H1 (cell line): Measurements from ENCODE around the gene SLC2A11. TPM values are rescaled to one million over a fixed set of nuclear protein-coding genes. Genes with fewer than 3 reads are reported as not detected.

Experiments used
- CTCF ChIA-PET: fragments of 300-600 bp; sonication (Branson Sonifier 250); formaldehyde crosslinking; loops from one replicate; lab custom pipeline; 2021; ENCODE audit not compliant: partially characterized antibody; lab: Charles Lee
- POLR2A ChIA-PET: fragments of 300-600 bp; sonication (Branson Sonifier 250); formaldehyde crosslinking; loops from one replicate; lab custom pipeline; 2021; ENCODE audit warnings: inconsistent platforms; ENCODE audit not compliant: partially characterized antibody; lab: Charles Lee
- DNase-seq, 2 experiments: peaks; one replicate each; pipeline versions ENCODE4 v3.0.0 to v3.0.0-alpha.2; 2010 to 2022; ENCODE audit warnings: low spot score in 2 of 2, low read depth in 1 of 2, mixed read lengths in 1 of 2
- FAIRE-seq: peaks from 2 replicates; lab custom pipeline; 2011; peaks lifted over from hg19 to GRCh38; lab: Jason Lieb, UNC
- H2AFZ ChIP-seq: 2 replicates; pipeline ENCODE4 v1.8.1; 2012; ENCODE audit warnings: low read length, inconsistent platforms
- H2AK5ac ChIP-seq: 2 replicates; pipeline ENCODE4 v1.6.1; 2013; ENCODE audit warnings: low read depth, low read length
- H2BK120ac ChIP-seq: replicated peaks from 2 replicates; pipeline ENCODE3; 2013; ENCODE audit warnings: low read depth, low read length, inconsistent platforms
- H2BK12ac ChIP-seq: 2 replicates; pipeline ENCODE4 v1.6.1; 2013; ENCODE audit warnings: low read depth, low read length
- H2BK15ac ChIP-seq: 2 replicates; pipeline ENCODE4 v1.6.1; 2013; ENCODE audit warnings: low read length
- H2BK20ac ChIP-seq: 2 replicates; pipeline ENCODE4 v1.6.1; 2013; ENCODE audit warnings: low read length
- H2BK5ac ChIP-seq: 2 replicates; pipeline ENCODE4 v1.6.1; 2013; ENCODE audit warnings: low read depth, low read length
- H3K14ac ChIP-seq: 2 replicates; pipeline ENCODE4 v1.6.1; 2013; ENCODE audit warnings: inconsistent platforms; ENCODE audit not compliant: insufficient read length
- H3K18ac ChIP-seq: 2 replicates; pipeline ENCODE4 v1.6.1; 2013; ENCODE audit warnings: low read length; ENCODE audit errors: extremely low read depth
- H3K23ac ChIP-seq: 2 replicates; pipeline ENCODE4 v1.6.1; 2013; ENCODE audit warnings: inconsistent platforms; ENCODE audit not compliant: insufficient read length
- H3K23me2 ChIP-seq: 2 replicates; pipeline ENCODE4 v1.6.1; 2013; ENCODE audit warnings: low read depth, low read length
- H3K27ac ChIP-seq: 2 replicates; pipeline ENCODE4 v1.6.1; 2011; ENCODE audit warnings: low read depth, low read length, inconsistent platforms
- H3K27me3 ChIP-seq, 4 experiments: replicated peaks in 1 of 4; 1 replicate in 1 of 4; 2 replicates in 3 of 4; pipeline versions ENCODE4 v1.6.1 to v1.8.1; 2011 to 2013; ENCODE audit warnings: low read length in 3 of 4, mild to moderate bottlenecking in 3 of 4, inconsistent platforms in 2 of 4, mixed read lengths in 2 of 4, moderate library complexity in 1 of 4; ENCODE audit not compliant: control insufficient read depth in 3 of 4, insufficient read depth in 3 of 4; ENCODE audit errors: extremely low read depth in 1 of 4
- H3K36me3 ChIP-seq, 4 experiments: 2 replicates each; pipeline versions ENCODE4 v1.6.1 to v1.8.1; 2011 to 2013; ENCODE audit warnings: mild to moderate bottlenecking in 4 of 4, low read length in 3 of 4, moderate library complexity in 2 of 4, control low read depth in 1 of 4, inconsistent platforms in 1 of 4; ENCODE audit not compliant: insufficient read depth in 4 of 4, control insufficient read depth in 2 of 4
- H3K4ac ChIP-seq: replicated peaks from 2 replicates; pipeline ENCODE3; 2013; ENCODE audit warnings: low read length, low read depth, mixed read lengths, inconsistent platforms; ENCODE audit not compliant: insufficient read length
- H3K4me1 ChIP-seq, 4 experiments: replicated peaks in 1 of 4; 1 replicate in 1 of 4; 2 replicates in 3 of 4; pipeline versions ENCODE4 v1.6.1 to v1.8.1; 2011 to 2013; ENCODE audit warnings: low read length in 3 of 4, inconsistent platforms in 2 of 4, mixed read lengths in 1 of 4; ENCODE audit not compliant: insufficient read depth in 4 of 4, control insufficient read depth in 3 of 4
- H3K4me2 ChIP-seq, 2 experiments: 2 replicates each; pipeline versions ENCODE4 v1.6.1 to v1.8.1; 2011 to 2013; ENCODE audit warnings: low read depth in 2 of 2, low read length in 2 of 2, control low read depth in 1 of 2, inconsistent platforms in 1 of 2, mild to moderate bottlenecking in 1 of 2; ENCODE audit not compliant: insufficient read depth in 1 of 2
- H3K4me3 ChIP-seq, 4 experiments: fragments of 200-600, 300-600 bp in 1 of 4; sonication (generic), shearing (Covaris generic), sonication (Bioruptor Twin) in 1 of 4; 2 replicates each; pipeline versions ENCODE4 v1.5.1 to v1.8.1; 2011 to 2016; ENCODE audit warnings: low read length in 4 of 4, low read depth in 3 of 4, control low read depth in 2 of 4, inconsistent platforms in 2 of 4, mild to moderate bottlenecking in 2 of 4, mixed read lengths in 1 of 4, moderate library complexity in 1 of 4; ENCODE audit not compliant: insufficient read depth in 2 of 4; ENCODE audit errors: extremely low read depth in 1 of 4
- H3K56ac ChIP-seq: replicated peaks from 2 replicates; pipeline ENCODE3; 2013; ENCODE audit warnings: low read depth, mild to moderate bottlenecking, mixed read lengths, low read length, inconsistent platforms; ENCODE audit not compliant: insufficient read length
- H3K79me1 ChIP-seq: 2 replicates; pipeline ENCODE4 v1.6.1; 2013; ENCODE audit warnings: low read depth, low read length, control low read depth
- H3K79me2 ChIP-seq, 2 experiments: 2 replicates each; pipeline versions ENCODE4 v1.6.1 to v1.8.1; 2012 to 2013; ENCODE audit warnings: low read length in 2 of 2, mild to moderate bottlenecking in 2 of 2, inconsistent platforms in 1 of 2; ENCODE audit not compliant: insufficient read depth in 2 of 2, control insufficient read depth in 1 of 2
- H3K9ac ChIP-seq, 4 experiments: replicated peaks in 1 of 4; 1 replicate in 1 of 4; 2 replicates in 3 of 4; pipeline versions ENCODE4 v1.6.1 to v1.8.1; 2011 to 2013; ENCODE audit warnings: low read depth in 3 of 4, low read length in 3 of 4, control low read depth in 2 of 4, mild to moderate bottlenecking in 2 of 4, moderate library complexity in 2 of 4, inconsistent platforms in 1 of 4; ENCODE audit errors: extremely low read depth in 1 of 4
- H3K9me3 ChIP-seq, 2 experiments: 2 replicates each; pipeline versions ENCODE4 v1.6.1 to v1.8.1; 2012 to 2013; ENCODE audit warnings: mild to moderate bottlenecking in 2 of 2, moderate library complexity in 2 of 2, control low read depth in 1 of 2, inconsistent platforms in 1 of 2, low read depth in 1 of 2, low read length in 1 of 2, mixed read lengths in 1 of 2; ENCODE audit not compliant: insufficient read depth in 2 of 2
- H4K20me1 ChIP-seq, 2 experiments: replicated peaks in 1 of 2; 2 replicates each; pipeline versions ENCODE3 to v1.8.1; 2011 to 2013; ENCODE audit warnings: inconsistent platforms in 2 of 2, low read length in 2 of 2, mild to moderate bottlenecking in 1 of 2; ENCODE audit not compliant: insufficient read depth in 2 of 2, control insufficient read depth in 1 of 2
- H4K5ac ChIP-seq: 2 replicates; pipeline ENCODE4 v1.6.1; 2013; ENCODE audit warnings: low read length, low read depth, mixed read lengths, inconsistent platforms; ENCODE audit not compliant: insufficient read length
- H4K8ac ChIP-seq: 2 replicates; pipeline ENCODE4 v1.8.0; 2013; ENCODE audit warnings: mild to moderate bottlenecking, moderate library complexity, low read length, inconsistent platforms; ENCODE audit not compliant: insufficient read depth; ENCODE audit errors: extremely low read depth
- H4K91ac ChIP-seq: replicated peaks from 2 replicates; pipeline ENCODE3; 2013; ENCODE audit warnings: low read length, mixed read lengths, inconsistent platforms; ENCODE audit not compliant: insufficient read length
- WGBS, 2 experiments: shearing (Covaris generic) in 1 of 2; methylation state at CpG; one replicate each; pipeline versions ENCODE4 v1.1.6 to v1.1.7; 2013 to 2015; ENCODE audit warnings: low lambda C conversion rate in 2 of 2, mixed read lengths in 2 of 2, inconsistent platforms in 1 of 2, low coverage in 1 of 2, missing lambda C conversion rate in 1 of 2; ENCODE audit not compliant: insufficient replicate concordance in 2 of 2, insufficient coverage in 1 of 2, insufficient read length in 1 of 2; ENCODE audit errors: extremely low coverage in 1 of 2, missing lambda C conversion rate in 1 of 2; 5-methylcytosine and 5-hydroxymethylcytosine counted together
- polyA plus RNA-seq, 7 experiments: library from polyadenylated mRNA; depleted of rRNA in 3 of 7; stranded (reverse) in 5 of 7; unstranded in 2 of 7; fragments of >200 nt in 5 of 7; fragments of 200-250 nt in 2 of 7; gene quantifications; 1 replicate in 5 of 7; 2 replicates in 1 of 7; 4 replicates in 1 of 7; pipeline versions ENCODE4 v1.2.1 to v1.2.3, GENCODE V29; 2011 to 2013; ENCODE audit warnings: missing spikeins in 2 of 7, mixed read lengths in 2 of 7
- total RNA-seq: library from RNA; stranded (reverse); fragmentation: NEBNext Ultra II Directional; extraction: Animal tissue kit (Norgen Biotek cat#: 25700); gene quantifications from 2 replicates; pipeline ENCODE4 v1.2.1, GENCODE V29; 2021

The SLC2A11 gene
- total and polyA plus RNA-seq, 2 of the 8 experiments (the other 6 are each of a cell fraction or from before 2014, with no cell fraction given), result 10.7 to 12.5 TPM

- Histone ChIP-seq H3K79me1 (no peaks in the 10 kb centered on the region; the same call in none of the 2 replicates), H2BK5ac (no peak overlapping the region), H3K56ac (no peak overlapping the region), H2BK120ac (no peak overlapping the region), H3K14ac (no peak overlapping the region), H3K9me3 (peaks cover 7 to 9% of the 10 kb centered on the region in 2 experiments; a peak in 2 of 4 replicates), H3K4me3 (no peak overlapping the region), H3K18ac (no peak overlapping the region), H2AFZ (no peak overlapping the region), H3K23ac (no peak overlapping the region), H3K36me3 (peaks cover 14 to 20% (median 18%) of the 10 kb centered on the region in 4 experiments), H3K23me2 (peaks cover 6% of the 10 kb centered on the region), H3K27me3 (peaks cover 0 to 3% (median 1%) of the 10 kb centered on the region in 4 experiments; a peak in 2 of 7 replicates), H3K4me2 (peak overlapping the region in 1 of 2 experiments; percentile 58; a peak in 1 of 4 replicates), H4K5ac (no peak overlapping the region), H3K9ac (no peak overlapping the region), H2BK15ac (no peak overlapping the region; the same call in 1 of the 2 replicates), H3K79me2 (peaks cover 0 to 7% of the 10 kb centered on the region in 2 experiments; a peak in 1 of 4 replicates), H3K4ac (no peak overlapping the region), H2BK20ac (no peak overlapping the region), H4K20me1 (peaks cover 2 to 10% of the 10 kb centered on the region in 2 experiments), H4K91ac (no peak overlapping the region), H3K27ac (no peak overlapping the region), H2BK12ac (no peak overlapping the region), H4K8ac (no peak overlapping the region), H2AK5ac (no peak overlapping the region), H3K4me1 (peaks cover 8 to 30% (median 16%) of the 10 kb centered on the region in 4 experiments)
- DNase-seq (no peak), FAIRE-seq (no peak)
- POLR2A ChIA-PET, result interaction anchor here (2.5 to 2.7 kb wide), 3 partner anchors 17 to 31 kb away, joined by 8 to 31 read pairs (median 11); no protein-coding TSS in a partner anchor
- CTCF ChIA-PET, result interaction anchor here (0.7 to 3.1 kb wide), 9 partner anchors 8 to 32 kb away, joined by 3 to 19 read pairs (median 6); no protein-coding TSS in a partner anchor
- 80% methylated on average over 4 of the region's 4 CpGs; no CpG with 5 or more reads in 1 of the 2 experiments for WGBS, 2 experiments
Observed at GRCh38 chr22:23892706-23893105, 35.0 kb downstream of the SLC2A11 start.
